SK-N-SH (cell line): ENCODE results near the gene RHPN2. TPM values are rescaled to one million over a fixed set of nuclear protein-coding genes. Genes with fewer than 3 reads are reported as not detected.

Experiments
- CTCF ChIA-PET: fragments of 300-600, 350-600 bp; formaldehyde crosslinking; extraction: SDS; loops from one replicate; lab custom pipeline; 2021; lab: Yijun Ruan, JAX
- POLR2A ChIA-PET: fragments of 350-600 bp; sonication (Branson Sonifier 250); formaldehyde crosslinking; extraction: SDS; loops from one replicate; lab custom pipeline; 2020; ENCODE audit warnings: antibody characterized with exemption, inconsistent platforms; lab: Yijun Ruan, JAX
- DNase-seq: peaks from one replicate; pipeline ENCODE4 v3.0.0; 2012
- H2AFZ ChIP-seq: fragments of 200-600 bp; sonication (generic); 2 replicates; pipeline ENCODE4 v1.8.1; 2016; ENCODE audit warnings: antibody characterized with exemption, mild to moderate bottlenecking, low read depth
- H3F3A ChIP-seq: fragments of 200-600 bp; sonication (generic); replicated peaks from 2 replicates; pipeline ENCODE3; 2016; ENCODE audit warnings: antibody characterized with exemption, mild to moderate bottlenecking; ENCODE audit not compliant: insufficient read depth
- H3K27ac ChIP-seq, 2 experiments: fragments of 200-500 bp in 1 of 2; fragments of 200-600 bp in 1 of 2; sonication (Bioruptor generic) in 1 of 2; sonication (generic), shearing (Covaris generic) in 1 of 2; 2 replicates each; pipeline versions ENCODE4 v1.5.1 to v1.6.1; 2014 to 2016; ENCODE audit warnings: low read depth in 2 of 2, inconsistent platforms in 1 of 2, low read length in 1 of 2, mild to moderate bottlenecking in 1 of 2, mixed read lengths in 1 of 2
- H3K27me3 ChIP-seq: fragments of 200-600 bp; sonication (generic), shearing (Covaris generic); 2 replicates; pipeline ENCODE4 v1.6.1; 2016; ENCODE audit warnings: mixed run types; ENCODE audit not compliant: insufficient read depth
- H3K36me3 ChIP-seq, 2 experiments: fragments of 200-500 bp in 1 of 2; fragments of 200-600 bp in 1 of 2; sonication (Bioruptor generic) in 1 of 2; sonication (generic) in 1 of 2; replicated peaks in 1 of 2; 2 replicates each; pipeline versions ENCODE3 to v1.5.1; 2014 to 2016; ENCODE audit warnings: low read length in 1 of 2, mild to moderate bottlenecking in 1 of 2; ENCODE audit not compliant: insufficient read depth in 2 of 2, control insufficient read depth in 1 of 2
- H3K4me1 ChIP-seq, 2 experiments: fragments of 200-500 bp in 1 of 2; fragments of 200-600 bp in 1 of 2; sonication (Bioruptor generic) in 1 of 2; sonication (generic), shearing (Covaris generic) in 1 of 2; 2 replicates each; pipeline versions ENCODE4 v1.5.1 to v1.6.1; 2014 to 2016; ENCODE audit warnings: low read depth in 1 of 2, low read length in 1 of 2, mixed run types in 1 of 2; ENCODE audit not compliant: insufficient read depth in 2 of 2, control insufficient read depth in 1 of 2
- H3K4me2 ChIP-seq: fragments of 200-600 bp; sonication (generic), shearing (Covaris generic); 2 replicates; pipeline ENCODE4 v1.6.1; 2017; ENCODE audit warnings: mixed run types
- H3K4me3 ChIP-seq, 2 experiments: fragments of 200-500 bp in 1 of 2; fragments of 200-600 bp in 1 of 2; sonication (Bioruptor generic) in 1 of 2; sonication (generic), shearing (Covaris generic) in 1 of 2; 2 replicates each; pipeline versions ENCODE4 v1.5.1 to v1.8.1; 2014 to 2016; ENCODE audit warnings: low read depth in 2 of 2, inconsistent platforms in 1 of 2, low read length in 1 of 2, mild to moderate bottlenecking in 1 of 2, mixed read lengths in 1 of 2, moderate library complexity in 1 of 2
- H3K79me2 ChIP-seq: fragments of 200-600 bp; sonication (generic); 2 replicates; pipeline ENCODE4 v1.8.1; 2017; ENCODE audit warnings: mild to moderate bottlenecking; ENCODE audit not compliant: insufficient read depth
- H3K9ac ChIP-seq: fragments of 200-600 bp; sonication (generic); 2 replicates; pipeline ENCODE4 v1.6.1; 2017; ENCODE audit warnings: mixed run types
- H3K9me2 ChIP-seq: fragments of 200-600 bp; sonication (generic); 2 replicates; pipeline ENCODE4 v1.6.1; 2017; ENCODE audit warnings: mixed run types
- H3K9me3 ChIP-seq: fragments of 200-600 bp; sonication (generic); 2 replicates; pipeline ENCODE4 v1.6.1; 2017; ENCODE audit warnings: mixed run types, mild to moderate bottlenecking, moderate library complexity
- H4K20me1 ChIP-seq: fragments of 200-600 bp; sonication (generic); 2 replicates; pipeline ENCODE4 v1.6.1; 2017; ENCODE audit warnings: mild to moderate bottlenecking, mixed run types; ENCODE audit not compliant: insufficient read depth
- EZH2phosphoT487 ChIP-seq: fragments of 200-600 bp; sonication (generic); IDR thresholded peaks from 2 replicates; pipeline ENCODE4 v1.6.1; 2017; ENCODE audit warnings: low read depth, mixed run types, mild to moderate bottlenecking, antibody characterized with exemption, moderate library complexity, borderline replicate concordance
- FOXJ3 ChIP-seq: sonication (generic); formaldehyde crosslinking; IDR thresholded peaks from 2 replicates; pipeline ENCODE4 v1.5.1; 2020; ENCODE audit warnings: mild to moderate bottlenecking, missing genetic modification reagents
- GABPA ChIP-seq: IDR thresholded peaks from 2 replicates; pipeline ENCODE4 v1.4.0; 2012; ENCODE audit warnings: low read depth, mild to moderate bottlenecking
- IRF3 ChIP-seq: fragments of 150-350 bp; IDR thresholded peaks from 2 replicates; pipeline ENCODE4 v1.6.1; 2016; ENCODE audit warnings: mild to moderate bottlenecking, low read depth, low read length
- MXI1 ChIP-seq: IDR thresholded peaks from 2 replicates; pipeline ENCODE4 v1.6.1; 2012; ENCODE audit warnings: mild to moderate bottlenecking, low read depth, low read length, improper control_type of control experiment
- RXRA ChIP-seq: IDR thresholded peaks from 2 replicates; pipeline ENCODE4 v1.4.0; 2012; ENCODE audit warnings: low read depth, mild to moderate bottlenecking, borderline replicate concordance
- USF1 ChIP-seq: IDR thresholded peaks from 2 replicates; pipeline ENCODE4 v1.4.0; 2012; ENCODE audit warnings: low read depth, borderline replicate concordance
- USF2 ChIP-seq: fragments of 150-350 bp; IDR thresholded peaks from 2 replicates; pipeline ENCODE4 v1.6.1; 2017; ENCODE audit warnings: antibody characterized with exemption, low read length, low read depth, borderline replicate concordance
- YY1 ChIP-seq: IDR thresholded peaks from 2 replicates; pipeline ENCODE4 v1.4.0; 2012; ENCODE audit warnings: low read depth, mild to moderate bottlenecking
- WGBS: methylation state at CpG from one replicate; pipeline ENCODE4 v1.1.6; 2017; ENCODE audit warnings: low lambda C conversion rate; 5-methylcytosine and 5-hydroxymethylcytosine counted together
- polyA plus RNA-seq, 3 experiments: library from polyadenylated mRNA; depleted of rRNA; stranded (reverse); fragments of >200 nt; gene quantifications; 2 replicates each; pipeline ENCODE4 v1.2.3, GENCODE V29; 2012

Gene RHPN2
- polyA plus RNA-seq, 1 of the 3 experiments (the other 2 are of a cell fraction): 7.0 TPM

GRCh38 chr19:33089010-33089409 is 24.3 kb upstream of the RHPN2 start:
- TF ChIP-seq USF1 (no peak), YY1 (no peak), GABPA (no peak), EZH2phosphoT487 (no peak)
- no peak overlapping the region for H3K27ac ChIP-seq
- CTCF ChIA-PET: interaction anchor here (2.3 kb wide), 1 partner anchor 30 kb away, joined by 10 read pairs; no protein-coding TSS in a partner anchor
- peaks cover 6% of the 10 kb centered on the region; the same call in 1 of the 2 replicates for H3K79me2 ChIP-seq
- no peaks in the 10 kb centered on the region for H3K4me1 ChIP-seq
- whole genome bisulfite sequencing: 87% methylated on average over 3 of the region's 3 CpGs
- no peak overlapping the region for H3K4me2 ChIP-seq
- H4K20me1 ChIP-seq: no peaks in the 10 kb centered on the region
- no peak overlapping the region for H3K9ac ChIP-seq
- no peaks in the 10 kb centered on the region for H3F3A ChIP-seq
- DNase-seq: no peak
- peaks cover 8 to 27% of the 10 kb centered on the region in 2 experiments for H3K36me3 ChIP-seq
- H3K4me3 ChIP-seq: no peak overlapping the region
- no peak overlapping the region for H2AFZ ChIP-seq
- H3K9me3 ChIP-seq: no peaks in the 10 kb centered on the region
- H3K27me3 ChIP-seq: no peaks in the 10 kb centered on the region
- H3K9me2 ChIP-seq: no peaks in the 10 kb centered on the region
- POLR2A ChIA-PET: no interaction called here

GRCh38 chr19:33086955-33087354 is 22.3 kb upstream of the RHPN2 start:
- H3K9ac ChIP-seq: no peak overlapping the region
- peaks cover 14% of the 10 kb centered on the region for H3K79me2 ChIP-seq
- no peaks in the 10 kb centered on the region for H4K20me1 ChIP-seq
- no peaks in the 10 kb centered on the region for H3K9me3 ChIP-seq
- H3K27me3 ChIP-seq: no peaks in the 10 kb centered on the region
- H3K4me1 ChIP-seq: peaks cover 3 to 6% of the 10 kb centered on the region in 2 experiments; a peak in 2 of 4 replicates
- H3K4me3 ChIP-seq: no peak overlapping the region
- peaks cover 8 to 16% of the 10 kb centered on the region in 2 experiments for H3K36me3 ChIP-seq
- WGBS: 75% methylated on average over 1 of the region's 1 CpG
- H3K4me2 ChIP-seq: no peak overlapping the region
- TF ChIP-seq IRF3: no peak
- TF ChIP-seq USF2: no peak
- no peak for TF ChIP-seq MXI1
- TF ChIP-seq FOXJ3 (CRISPR knock-in tag): no peak
- no peak for TF ChIP-seq RXRA
- TF ChIP-seq, all 33 proteins: peak for 0
- Histone ChIP-seq H3K27ac (no peak overlapping the region), H3K9me2 (no peaks in the 10 kb centered on the region), H3F3A (no peaks in the 10 kb centered on the region), H2AFZ (no peak overlapping the region)
- ChIA-PET CTCF (interaction anchor here (2.3 kb wide), 1 partner anchor 32 kb away, joined by 10 read pairs; no protein-coding TSS in a partner anchor), POLR2A (no interaction called here)
- DNase-seq: no peak
